Esophagus (tissue), 2 donors: ENCODE results near the gene PRICKLE1. TPM values are rescaled to one million over a fixed set of nuclear protein-coding genes. Genes with fewer than 3 reads are reported as not detected.
"Not testable (repeated sequence)": the region's sequence is repeated elsewhere in the genome, so short reads cannot be mapped to it uniquely, and the experiment has no call there.

ENCODE experiments used
- H3K27ac ChIP-seq, 2 donors: one replicate each; pipeline ENCODE4 v1.5.1; 2013; ENCODE audit warnings: low read depth in 2 of 2, mild to moderate bottlenecking in 2 of 2, inconsistent platforms in 1 of 2, low read length in 1 of 2, moderate library complexity in 1 of 2
- H3K27me3 ChIP-seq, 2 donors: one replicate each; pipeline ENCODE4 v1.6.1; 2013; ENCODE audit warnings: low read length in 2 of 2, control low read depth in 1 of 2, mild to moderate bottlenecking in 1 of 2; ENCODE audit not compliant: insufficient read depth in 2 of 2, control insufficient read depth in 1 of 2
- H3K36me3 ChIP-seq, 2 donors: one replicate each; pipeline ENCODE4 v1.6.1; 2013; ENCODE audit warnings: low read length in 1 of 2; ENCODE audit not compliant: control insufficient read depth in 2 of 2, insufficient read depth in 2 of 2
- H3K4me1 ChIP-seq, 2 donors: one replicate each; pipeline ENCODE4 v1.6.1; 2013; ENCODE audit warnings: low read length in 1 of 2; ENCODE audit not compliant: control insufficient read depth in 2 of 2, insufficient read depth in 2 of 2
- H3K4me3 ChIP-seq, 2 donors: one replicate each; pipeline ENCODE4 v1.5.1; 2013; ENCODE audit warnings: low read length in 2 of 2, mild to moderate bottlenecking in 2 of 2, low read depth in 1 of 2, moderate library complexity in 1 of 2
- H3K9me3 ChIP-seq, 2 donors: one replicate each; pipeline ENCODE4 v1.6.1; 2013; ENCODE audit warnings: mild to moderate bottlenecking in 2 of 2, low read depth in 1 of 2, low read length in 1 of 2, moderate library complexity in 1 of 2; ENCODE audit not compliant: control insufficient read depth in 2 of 2, insufficient read depth in 1 of 2
- WGBS, 2 donors: extraction: QIAGEN DNeasy Blood & Tissue Kit; methylation state at CpG; one replicate each; pipeline ENCODE4 v1.1.7; 2013; 5-methylcytosine and 5-hydroxymethylcytosine counted together
- polyA plus RNA-seq, 2 donors: library from polyadenylated mRNA; stranded (reverse); fragments of 200-250 nt; gene quantifications; one replicate each; pipeline ENCODE4 v1.2.3, GENCODE V29; 2013
- donor health status: healthy with polysubstance abuse.
- donor health status: Bipolar disorder and iron deficiency.

Gene PRICKLE1
- polyA plus RNA-seq, 2 donors: 0.45 to 0.91 TPM

- Histone ChIP-seq H3K4me3 (no peak overlapping the region), H3K36me3 (no peaks in the 10 kb centered on the region), H3K4me1 (no peaks in the 10 kb centered on the region), H3K27me3 (no peaks in the 10 kb centered on the region), H3K27ac (no peak overlapping the region), H3K9me3 (no peaks in the 10 kb centered on the region)
- WGBS, 2 donors: 62 to 74% methylated on average over 2 of the region's 2 CpGs
Measured at GRCh38 chr12:42564996-42565395, 24.6 kb downstream of the PRICKLE1 start.

GRCh38 chr12:42564556-42564955, 25.0 kb downstream of the PRICKLE1 start:
- H3K4me1 ChIP-seq: no peaks in the 10 kb centered on the region
- H3K4me3 ChIP-seq: no peak overlapping the region
- H3K9me3 ChIP-seq: no peaks in the 10 kb centered on the region
- no peaks in the 10 kb centered on the region for H3K27me3 ChIP-seq
- 66 to 68% methylated on average over 3 of the region's 3 CpGs for WGBS, 2 donors
- H3K36me3 ChIP-seq: no peaks in the 10 kb centered on the region
- H3K27ac ChIP-seq: no peak overlapping the region

GRCh38 chr12:42560977-42561376, 28.6 kb downstream of the PRICKLE1 start:
- Histone ChIP-seq H3K4me1 (no peaks in the 10 kb centered on the region), H3K9me3 (no peaks in the 10 kb centered on the region), H3K4me3 (no peak overlapping the region), H3K27ac (no peak overlapping the region), H3K36me3 (no peaks in the 10 kb centered on the region), H3K27me3 (no peaks in the 10 kb centered on the region)
- 71 to 77% methylated on average over 1 of the region's 1 CpG for WGBS, 2 donors

GRCh38 chr12:42557586-42558172, 31.9 kb downstream of the PRICKLE1 start:
- H3K27ac ChIP-seq: no peak overlapping the region
- H3K4me1 ChIP-seq: no peaks in the 10 kb centered on the region
- no peaks in the 10 kb centered on the region for H3K9me3 ChIP-seq
- no peaks in the 10 kb centered on the region for H3K36me3 ChIP-seq
- H3K27me3 ChIP-seq: no peaks in the 10 kb centered on the region
- no peak overlapping the region for H3K4me3 ChIP-seq
- 78 to 83% methylated on average over 3 of the region's 3 CpGs for WGBS, 2 donors

DNA sequence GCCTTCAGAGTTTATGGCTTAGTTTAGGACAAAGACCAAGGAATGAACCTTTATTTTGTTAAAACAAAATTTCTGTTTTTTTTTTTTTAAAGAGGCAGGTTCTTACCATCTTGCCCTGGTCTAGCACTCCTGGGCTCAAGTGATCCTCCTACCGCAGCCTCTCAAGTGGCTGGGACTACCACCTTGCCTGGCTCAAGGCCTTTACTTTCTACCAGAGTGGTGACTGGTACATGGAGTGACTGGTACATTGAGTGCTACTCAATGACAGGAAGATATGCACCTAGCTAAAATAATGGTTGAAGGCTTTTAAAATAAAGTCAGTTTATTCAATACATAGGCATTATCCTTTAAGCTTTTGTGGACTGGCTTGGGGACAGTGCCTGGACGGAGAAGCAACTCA, 32.6 kb downstream of the PRICKLE1 start:
- H3K27ac ChIP-seq: no peak overlapping the region
- H3K4me1 ChIP-seq: no peaks in the 10 kb centered on the region
- no peaks in the 10 kb centered on the region for H3K27me3 ChIP-seq
- whole genome bisulfite sequencing, 2 donors: 89 to 90% methylated on average over 2 of the region's 2 CpGs
- H3K36me3 ChIP-seq: no peaks in the 10 kb centered on the region
- H3K9me3 ChIP-seq: no peaks in the 10 kb centered on the region
- no peak overlapping the region for H3K4me3 ChIP-seq

DNA sequence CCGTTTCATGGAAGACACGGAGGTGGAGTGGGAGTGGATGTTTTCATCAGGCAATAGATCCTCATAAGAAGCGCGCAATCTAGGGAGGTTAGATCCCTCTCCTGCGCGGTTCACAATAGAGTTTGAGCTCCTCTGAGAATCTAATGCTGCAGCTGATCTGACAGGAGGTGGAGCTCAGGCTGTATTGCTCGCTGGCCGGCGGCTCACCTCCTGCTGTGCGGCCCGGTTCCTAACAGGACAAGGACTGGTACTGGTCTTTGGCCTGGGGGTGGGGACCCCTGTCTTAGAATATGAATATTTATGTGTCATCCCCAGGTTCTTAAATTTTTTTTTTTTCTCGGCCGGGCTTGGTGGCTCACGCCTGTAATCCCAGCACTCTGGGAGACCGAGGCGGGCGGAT, 36.7 kb downstream of the PRICKLE1 start:
- Histone ChIP-seq H3K4me3 (no peak overlapping the region), H3K27ac (no peak overlapping the region), H3K4me1 (no peaks in the 10 kb centered on the region), H3K36me3 (no peaks in the 10 kb centered on the region), H3K27me3 (no peaks in the 10 kb centered on the region), H3K9me3 (no peaks in the 10 kb centered on the region)
- WGBS, 2 donors: 81% methylated on average over 17 of the region's 17 CpGs

GRCh38 chr12:42550800-42551199, 38.7 kb downstream of the PRICKLE1 start:
- Histone ChIP-seq H3K4me1 (no peaks in the 10 kb centered on the region), H3K27ac (no peak overlapping the region), H3K4me3 (no peak overlapping the region), H3K36me3 (no peaks in the 10 kb centered on the region), H3K27me3 (no peaks in the 10 kb centered on the region), H3K9me3 (no peaks in the 10 kb centered on the region)

- Histone ChIP-seq H3K4me1 (no peaks in the 10 kb centered on the region), H3K36me3 (no peaks in the 10 kb centered on the region), H3K9me3 (no peaks in the 10 kb centered on the region), H3K27ac (no peak overlapping the region), H3K27me3 (no peaks in the 10 kb centered on the region), H3K4me3 (no peak overlapping the region)
- 89 to 90% methylated on average over 2 of the region's 2 CpGs for WGBS, 2 donors
Measured at GRCh38 chr12:42546709-42547108, 42.8 kb downstream of the PRICKLE1 start.

DNA sequence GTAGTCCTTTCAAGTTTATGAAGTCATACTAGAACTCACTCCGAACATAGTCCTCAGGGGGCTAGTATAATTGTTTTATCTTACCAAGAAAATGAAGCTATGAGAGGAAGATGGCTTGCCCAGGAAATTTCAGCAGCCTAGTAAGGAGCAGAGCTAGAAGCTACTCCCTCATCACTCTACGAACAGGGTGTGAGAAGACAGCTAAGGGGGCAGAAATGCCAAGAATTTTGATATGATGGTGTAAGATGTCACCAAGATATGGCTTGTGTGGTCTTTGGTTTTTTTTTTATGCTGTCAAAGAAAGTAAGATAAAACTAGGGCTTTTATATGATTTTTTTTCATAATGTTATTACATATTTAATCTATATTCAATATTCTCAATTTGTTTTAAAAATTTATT, 47.6 kb downstream of the PRICKLE1 start:
- Histone ChIP-seq H3K27me3 (no peaks in the 10 kb centered on the region), H3K9me3 (no peaks in the 10 kb centered on the region), H3K27ac (no peak overlapping the region), H3K4me1 (no peaks in the 10 kb centered on the region), H3K4me3 (no peak overlapping the region), H3K36me3 (no peaks in the 10 kb centered on the region)
- WGBS, 2 donors: 81 to 82% methylated on average over 2 of the region's 2 CpGs

DNA sequence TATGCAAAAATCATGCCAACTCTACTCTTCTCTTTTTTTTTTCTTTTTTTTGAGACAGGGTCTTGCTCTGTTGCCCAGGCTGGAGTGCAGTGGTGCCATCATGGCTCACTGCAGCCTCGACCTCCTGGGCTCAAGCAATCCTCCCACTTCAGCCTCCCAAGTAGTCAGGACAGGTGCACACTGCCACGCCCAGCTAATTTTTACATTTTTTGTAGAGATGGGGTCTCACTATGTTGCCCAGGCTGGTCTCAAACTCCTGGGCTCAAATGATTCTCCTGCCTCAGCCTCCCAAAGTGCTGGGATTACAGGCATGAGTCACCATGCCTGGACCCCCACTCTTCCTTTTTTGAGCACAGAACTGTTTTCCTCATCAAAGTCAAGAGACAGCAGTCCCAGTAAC, 48.2 kb downstream of the PRICKLE1 start:
- H3K27ac ChIP-seq: not testable (repeated sequence)

More for the DNA sequence above, 48.2 kb downstream of the PRICKLE1 start:
- not testable (repeated sequence) for H3K27me3 ChIP-seq, H3K36me3 ChIP-seq, H3K4me3 ChIP-seq, H3K4me1 ChIP-seq, H3K9me3 ChIP-seq
- 71 to 74% methylated on average over 2 of the region's 2 CpGs for WGBS, 2 donors
